Neural cell (in vitro differentiated cells): ENCODE results near the gene RPS6KA3.

Experiments used
- EZH2 ChIP-seq: fragments of 200-600, 300-800 bp; shearing (Covaris generic), sonication (generic); IDR thresholded peaks from 2 replicates; pipeline ENCODE4 v1.6.1; 2014; ENCODE audit warnings: antibody characterized with exemption, low read length, borderline replicate concordance, mild to moderate bottlenecking; ENCODE audit not compliant: insufficient read depth, poor library complexity, severe bottlenecking
- POLR2AphosphoS5 ChIP-seq: IDR thresholded peaks from 2 replicates; pipeline ENCODE4 v1.6.1; 2012
- TF ChIP-seq, protein P1 (sequence below): fragments of 450-650 bp; IDR thresholded peaks from 2 replicates; pipeline ENCODE4 v1.5.1; 2014; ENCODE audit warnings: antibody characterized with exemption, mild to moderate bottlenecking, moderate library complexity; ENCODE audit not compliant: poor library complexity, severe bottlenecking

GRCh38 chrX:20229155-20229554 is 37.6 kb downstream of the RPS6KA3 start:
- TF ChIP-seq, protein P1, sequence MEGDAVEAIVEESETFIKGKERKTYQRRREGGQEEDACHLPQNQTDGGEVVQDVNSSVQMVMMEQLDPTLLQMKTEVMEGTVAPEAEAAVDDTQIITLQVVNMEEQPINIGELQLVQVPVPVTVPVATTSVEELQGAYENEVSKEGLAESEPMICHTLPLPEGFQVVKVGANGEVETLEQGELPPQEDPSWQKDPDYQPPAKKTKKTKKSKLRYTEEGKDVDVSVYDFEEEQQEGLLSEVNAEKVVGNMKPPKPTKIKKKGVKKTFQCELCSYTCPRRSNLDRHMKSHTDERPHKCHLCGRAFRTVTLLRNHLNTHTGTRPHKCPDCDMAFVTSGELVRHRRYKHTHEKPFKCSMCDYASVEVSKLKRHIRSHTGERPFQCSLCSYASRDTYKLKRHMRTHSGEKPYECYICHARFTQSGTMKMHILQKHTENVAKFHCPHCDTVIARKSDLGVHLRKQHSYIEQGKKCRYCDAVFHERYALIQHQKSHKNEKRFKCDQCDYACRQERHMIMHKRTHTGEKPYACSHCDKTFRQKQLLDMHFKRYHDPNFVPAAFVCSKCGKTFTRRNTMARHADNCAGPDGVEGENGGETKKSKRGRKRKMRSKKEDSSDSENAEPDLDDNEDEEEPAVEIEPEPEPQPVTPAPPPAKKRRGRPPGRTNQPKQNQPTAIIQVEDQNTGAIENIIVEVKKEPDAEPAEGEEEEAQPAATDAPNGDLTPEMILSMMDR = no peak
- TF ChIP-seq POLR2AphosphoS5 (no peak), EZH2 (no peak)
